ENCODE results near the gene NUP210L.

DNA sequence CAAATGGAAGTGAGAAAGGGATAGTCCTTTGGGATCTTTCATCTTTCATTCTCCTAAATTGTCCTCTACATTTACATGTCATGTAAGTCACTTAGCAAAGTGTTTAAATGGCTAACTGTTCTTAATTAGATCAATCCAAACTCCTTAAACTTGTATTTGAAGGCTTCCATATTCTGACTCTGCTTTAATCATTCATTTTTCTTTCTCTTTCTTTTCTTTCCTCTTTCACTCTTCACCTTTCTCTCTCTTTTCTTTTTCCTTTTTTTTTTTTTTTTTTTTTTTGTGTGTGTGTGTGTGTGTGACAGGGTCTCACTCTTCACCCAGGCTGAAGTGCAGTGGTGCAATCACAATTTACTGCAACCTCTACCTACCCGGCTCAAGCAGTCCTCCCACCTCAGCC is 92.6 kb downstream of the NUP210L start:
- no peak for TF ChIP-seq BHLHE40 (IDR thresholded peaks at IDR 0.05; ENCODE audit: borderline replicate concordance)
- no peak for TF ChIP-seq SUZ12 (IDR thresholded peaks at IDR 0.05)
- TF ChIP-seq LEF1 (IDR thresholded peaks at IDR 0.05; ENCODE audit: borderline replicate concordance) = no peak
- TF ChIP-seq FOXM1 (IDR thresholded peaks at IDR 0.05; ENCODE audit: borderline replicate concordance) = no peak
- no peak for TF ChIP-seq FOXK2 (IDR thresholded peaks at IDR 0.05)
- no peak for TF ChIP-seq ZNF384 (IDR thresholded peaks at IDR 0.05)
- TF ChIP-seq ELF4 (IDR thresholded peaks at IDR 0.05) = no peak
- no peak for TF ChIP-seq SP1 (IDR thresholded peaks at IDR 0.05)
- TF ChIP-seq, protein P1, sequence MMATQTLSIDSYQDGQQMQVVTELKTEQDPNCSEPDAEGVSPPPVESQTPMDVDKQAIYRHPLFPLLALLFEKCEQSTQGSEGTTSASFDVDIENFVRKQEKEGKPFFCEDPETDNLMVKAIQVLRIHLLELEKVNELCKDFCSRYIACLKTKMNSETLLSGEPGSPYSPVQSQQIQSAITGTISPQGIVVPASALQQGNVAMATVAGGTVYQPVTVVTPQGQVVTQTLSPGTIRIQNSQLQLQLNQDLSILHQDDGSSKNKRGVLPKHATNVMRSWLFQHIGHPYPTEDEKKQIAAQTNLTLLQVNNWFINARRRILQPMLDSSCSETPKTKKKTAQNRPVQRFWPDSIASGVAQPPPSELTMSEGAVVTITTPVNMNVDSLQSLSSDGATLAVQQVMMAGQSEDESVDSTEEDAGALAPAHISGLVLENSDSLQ (IDR thresholded peaks at IDR 0.05) = no peak
- TF ChIP-seq ARNT (IDR thresholded peaks at IDR 0.05) = no peak
- no peak for TF ChIP-seq HDGF (IDR thresholded peaks at IDR 0.05; ENCODE audit: borderline replicate concordance)

Measured in HEK293T (cell line).